ENCODE results near the gene KLF14. TPM values are rescaled to one million over a fixed set of nuclear protein-coding genes. Genes with fewer than 3 reads are reported as not detected.
A peak's percentile ranks its signal among the peaks of the same experiment; 100 is the strongest.

KLF14 gene
- total and polyA plus RNA-seq, 2 of the 4 experiments (the other 2 are of a cell fraction): 0.05 TPM; not detected in 1

DNA sequence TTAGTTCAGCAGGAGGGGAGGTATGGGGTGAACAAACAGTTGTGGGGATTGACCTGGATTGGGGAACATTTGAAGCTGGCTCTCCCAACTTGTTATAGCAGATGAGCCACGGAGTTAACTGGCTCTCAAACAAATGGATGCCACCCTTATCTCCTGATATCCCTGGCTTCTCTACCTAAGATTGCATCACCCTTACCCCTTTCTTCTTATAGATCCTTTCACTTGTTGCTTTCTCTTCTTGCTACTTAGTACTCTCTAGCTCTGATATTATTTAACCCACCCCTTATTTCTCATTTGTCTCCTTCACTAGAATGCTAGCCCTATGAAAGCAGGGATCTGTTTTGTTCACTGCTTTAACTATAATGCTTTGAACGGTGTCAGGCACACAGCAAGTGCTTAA lies 22.3 kb upstream of the KLF14 start:
- H4K20me1 ChIP-seq (ENCODE audit: insufficient read depth, low read length): no peaks in the 10 kb centered on the region
- no peak overlapping the region for H3K56ac ChIP-seq (ENCODE audit: extremely low read depth, insufficient read depth, low read length)
- H3K27ac ChIP-seq (ENCODE audit: insufficient read depth, low read length): no peak overlapping the region
- no CpG with 5 or more reads among the region's 2 CpGs for WGBS, 2 experiments (ENCODE audit: extremely low coverage in 2 of 2, insufficient read length in 1 of 2)
- no peaks in the 10 kb centered on the region for H3K4me1 ChIP-seq (ENCODE audit: control insufficient read depth, insufficient read depth, low read length)
- H2BK120ac ChIP-seq (ENCODE audit: low read depth, low read length): no peak overlapping the region
- no peak overlapping the region for H4K5ac ChIP-seq (ENCODE audit: low read depth, low read length)
- ChIA-PET POLR2A (ENCODE audit: unreplicated experiment) (no interaction called here), CTCF (no interaction called here)
- H3K27me3 ChIP-seq (ENCODE audit: control insufficient read depth, insufficient read depth, low read length): peaks cover 33% of the 10 kb centered on the region
- no peak overlapping the region for H4K8ac ChIP-seq (ENCODE audit: low read depth in 2 of 2, low read length in 2 of 2)
- intact Hi-C loops (cut with micrococcal nuclease) (no loop called here), in situ Hi-C loops (cut with MboI; ENCODE audit: low sequenced_read_pairs) (loop anchor here (10.0 kb wide), 1 partner anchor 682 kb away; the partner anchor contains the start of gene KLHDC10), dilution Hi-C loops (cut with HindIII; ENCODE audit: low sequenced_read_pairs, unreplicated experiment) (no loop called here)
- H2BK5ac ChIP-seq (ENCODE audit: low read depth, low read length, poor library complexity, severe bottlenecking): no peak overlapping the region
- TF ChIP-seq CEBPB (IDR thresholded peaks at IDR 0.05; ENCODE audit: low read depth, low read length): peak; percentile 29; the same call in 1 of the 2 replicates
- no peak for TF ChIP-seq RAD21 (IDR thresholded peaks at IDR 0.05; ENCODE audit: low read length)
- no TSS peak for BruUV-seq (replicated peaks)
- no peak overlapping the region for H4K91ac ChIP-seq (ENCODE audit: insufficient read depth, low read depth, low read length)
- H3K4me2 ChIP-seq (ENCODE audit: low read depth, low read length): no peak overlapping the region
- ATAC-seq (ENCODE audit: low read depth) (no peak), DNase-seq (no peak)
- no peak overlapping the region for H2BK15ac ChIP-seq (ENCODE audit: low read depth, low read length)
- no peak overlapping the region for H3K14ac ChIP-seq (replicated peaks; ENCODE audit: low read depth, low read length)
- H2BK20ac ChIP-seq (ENCODE audit: low read depth, low read length): no peak overlapping the region
- no peak overlapping the region for H3K18ac ChIP-seq (ENCODE audit: low read depth, low read length)
- no peaks in the 10 kb centered on the region for H3K9me1 ChIP-seq (ENCODE audit: insufficient read depth, low read length)
- H3K4me3 ChIP-seq (ENCODE audit: insufficient read depth, low read depth, low read length): no peak overlapping the region
- H3K4ac ChIP-seq (ENCODE audit: low read depth, low read length): no peak overlapping the region
- H3K36me3 ChIP-seq (ENCODE audit: control insufficient read depth, insufficient read depth, low read length): no peaks in the 10 kb centered on the region
- no peak overlapping the region for H2AK9ac ChIP-seq (replicated peaks; ENCODE audit: low read depth, low read length, poor library complexity)
- H2AK5ac ChIP-seq (ENCODE audit: low read depth, low read length): no peak overlapping the region
- H3K23ac ChIP-seq (ENCODE audit: low read depth, low read length): no peak overlapping the region
- H2AFZ ChIP-seq (replicated peaks; ENCODE audit: low read length, poor library complexity): no peak overlapping the region
- H3K9ac ChIP-seq (ENCODE audit: low read depth, low read length): no peak overlapping the region
- no peaks in the 10 kb centered on the region for H3K9me3 ChIP-seq (ENCODE audit: control insufficient read depth, insufficient read depth, low read length)
- H3K79me1 ChIP-seq (ENCODE audit: low read depth in 1 of 2, low read length in 2 of 2): no peaks in the 10 kb centered on the region
